GM18508 (cell line): ENCODE data around the gene C1orf174.
A peak's percentile ranks its signal among the peaks of the same experiment; 100 is the strongest.

Source experiments
- ATAC-seq: cut with Tn5 transposase; IDR thresholded peaks from one replicate; pipeline ENCODE4 v1.9.1; 2021; ENCODE audit warnings: moderate number of reproducible peaks; ENCODE audit not compliant: insufficient read depth, unreplicated experiment

C1orf174 gene

GRCh38 chr1:3910857-3911845 lies 11.1 kb upstream of the C1orf174 start:
- ATAC-seq = no peak

- no peak for ATAC-seq
Measured at GRCh38 chr1:3910049-3910731, 10.1 kb upstream of the C1orf174 start.

GRCh38 chr1:3909615-3910014 lies 9.5 kb upstream of the C1orf174 start:
- ATAC-seq = no peak

GRCh38 chr1:3908886-3909517 lies 8.9 kb upstream of the C1orf174 start:
- no peak for ATAC-seq

- ATAC-seq = no peak
Measured at GRCh38 chr1:3907621-3908165, 7.6 kb upstream of the C1orf174 start.

GRCh38 chr1:3907031-3907534 lies 7.0 kb upstream of the C1orf174 start:
- ATAC-seq = no peak

- no peak for ATAC-seq
Measured at GRCh38 chr1:3906672-3907020, 6.6 kb upstream of the C1orf174 start.

- no peak for ATAC-seq
Measured at GRCh38 chr1:3905953-3906671, 6.0 kb upstream of the C1orf174 start.

- no peak for ATAC-seq
Measured at GRCh38 chr1:3905266-3905952, 5.3 kb upstream of the C1orf174 start.

- no peak for ATAC-seq
Measured at GRCh38 chr1:3904843-3905185, 4.7 kb upstream of the C1orf174 start.

GRCh38 chr1:3904006-3904842 lies 4.2 kb upstream of the C1orf174 start:
- no peak for ATAC-seq

GRCh38 chr1:3903141-3904005 lies 3.3 kb upstream of the C1orf174 start:
- no peak for ATAC-seq

- ATAC-seq = no peak
Measured at GRCh38 chr1:3902571-3903091, 2.6 kb upstream of the C1orf174 start.

- ATAC-seq = no peak
Measured at GRCh38 chr1:3902111-3902511, 2.0 kb upstream of the C1orf174 start.

GRCh38 chr1:3900969-3901529 lies 977 bp upstream of the C1orf174 start:
- ATAC-seq = peak; percentile 31

- ATAC-seq = peak; percentile 12
Measured at GRCh38 chr1:3899754-3900149, 320 bp downstream of the C1orf174 start.
